MCF 10A (cell line): Measurements from ENCODE around the gene RNU6-8. TPM values are rescaled to one million over a fixed set of nuclear protein-coding genes. Genes with fewer than 3 reads are reported as not detected.

Source experiments
- BruUV-seq: library from RNA; stranded (reverse); fragments of 400-500 nt; replicated peaks from 2 replicates; lab custom pipeline; 2021; lab: Mats Ljungman, UMichigan
- CTCF ChIA-PET: fragments of 300-600 bp; sonication (Branson Sonifier 250); formaldehyde crosslinking; extraction: SDS; loops from one replicate; lab custom pipeline; 2021; ENCODE audit warnings: antibody characterized with exemption, inconsistent platforms; lab: Yijun Ruan, JAX
- POLR2A ChIA-PET: fragments of 300-600, 350-650 bp; sonication (Branson Sonifier 250); formaldehyde crosslinking; extraction: SDS; loops from one replicate; lab custom pipeline; 2020; ENCODE audit warnings: antibody characterized with exemption, inconsistent platforms; lab: Yijun Ruan, JAX
- DNase-seq: peaks from one replicate; pipeline ENCODE4 v3.0.0-alpha.2; 2018; ENCODE audit not compliant: unreplicated experiment
- H3K27ac Mint-ChIP-seq: one replicate; pipeline ENCODE4 v1.8.0; 2022; ENCODE audit warnings: mild to moderate bottlenecking, low read depth, mixed read lengths; ENCODE audit not compliant: unreplicated experiment
- H3K27me3 Mint-ChIP-seq: one replicate; pipeline ENCODE4 v1.8.0; 2022; ENCODE audit warnings: mixed read lengths; ENCODE audit not compliant: insufficient read depth, unreplicated experiment
- H3K36me3 Mint-ChIP-seq: one replicate; pipeline ENCODE4 v1.8.0; 2022; ENCODE audit warnings: mild to moderate bottlenecking, moderate library complexity, mixed read lengths; ENCODE audit not compliant: insufficient read depth, unreplicated experiment
- H3K4me1 Mint-ChIP-seq: one replicate; pipeline ENCODE4 v1.8.0; 2022; ENCODE audit warnings: mixed read lengths; ENCODE audit not compliant: insufficient read depth, unreplicated experiment
- H3K4me3 Mint-ChIP-seq: one replicate; pipeline ENCODE4 v1.8.0; 2022; ENCODE audit warnings: mild to moderate bottlenecking, moderate library complexity, mixed read lengths; ENCODE audit not compliant: unreplicated experiment
- H3K9me3 Mint-ChIP-seq: one replicate; pipeline ENCODE4 v1.8.0; 2022; ENCODE audit warnings: mixed read lengths; ENCODE audit not compliant: unreplicated experiment
- intact Hi-C: fragments of 100-400 bp; cut with micrococcal nuclease; formaldehyde crosslinking; loops from 2 replicates; pipeline ENCODE4 v1.14.1; 2022
- total RNA-seq: library from RNA; stranded (reverse); gene quantifications from 2 replicates; pipeline ENCODE4 v1.2.3, GENCODE V29; 2022
- TF ChIP-seq, protein P1 (sequence below): fragments of 200-600 bp; IDR thresholded peaks from one replicate; pipeline ENCODE4 v1.8.0; 2022; ENCODE audit warnings: antibody characterized with exemption, mild to moderate bottlenecking; ENCODE audit not compliant: unreplicated experiment

Gene RNU6-8
- total RNA-seq, 1 experiment from 2014 or later = not detected

DNA sequence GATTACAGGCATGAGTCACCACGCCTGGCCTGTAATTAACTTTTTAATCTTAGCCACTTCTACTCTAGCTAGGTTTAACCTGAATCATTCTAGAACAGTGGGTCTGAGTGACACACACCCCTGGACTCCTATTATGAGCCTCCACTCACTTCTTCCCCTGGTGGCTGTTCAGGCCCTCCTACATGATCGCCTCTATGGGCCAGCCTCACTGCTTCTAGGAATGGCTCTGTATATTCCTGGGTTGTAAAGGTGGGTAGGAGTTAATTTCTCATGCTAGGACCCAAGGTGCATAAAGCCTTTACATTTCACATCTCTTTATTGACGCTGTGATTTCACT is 8.0 kb upstream of the RNU6-8 start:
- ChIA-PET CTCF (interaction anchor here (0.6 to 1.3 kb wide), 4 partner anchors 13 to 794 kb away, joined by 3 to 5 read pairs (median 3); no protein-coding TSS in a partner anchor), POLR2A (interaction anchor here (0.7 kb wide), 1 partner anchor 561 kb away, joined by 3 read pairs; no protein-coding TSS in a partner anchor)
- Mint-ChIP-seq H3K27me3 (no peaks in the 10 kb centered on the region), H3K4me3 (no peak overlapping the region), H3K27ac (no peak overlapping the region), H3K4me1 (peaks cover 6% of the 10 kb centered on the region), H3K9me3 (no peaks in the 10 kb centered on the region), H3K36me3 (no peaks in the 10 kb centered on the region)
- TF ChIP-seq, protein P1, sequence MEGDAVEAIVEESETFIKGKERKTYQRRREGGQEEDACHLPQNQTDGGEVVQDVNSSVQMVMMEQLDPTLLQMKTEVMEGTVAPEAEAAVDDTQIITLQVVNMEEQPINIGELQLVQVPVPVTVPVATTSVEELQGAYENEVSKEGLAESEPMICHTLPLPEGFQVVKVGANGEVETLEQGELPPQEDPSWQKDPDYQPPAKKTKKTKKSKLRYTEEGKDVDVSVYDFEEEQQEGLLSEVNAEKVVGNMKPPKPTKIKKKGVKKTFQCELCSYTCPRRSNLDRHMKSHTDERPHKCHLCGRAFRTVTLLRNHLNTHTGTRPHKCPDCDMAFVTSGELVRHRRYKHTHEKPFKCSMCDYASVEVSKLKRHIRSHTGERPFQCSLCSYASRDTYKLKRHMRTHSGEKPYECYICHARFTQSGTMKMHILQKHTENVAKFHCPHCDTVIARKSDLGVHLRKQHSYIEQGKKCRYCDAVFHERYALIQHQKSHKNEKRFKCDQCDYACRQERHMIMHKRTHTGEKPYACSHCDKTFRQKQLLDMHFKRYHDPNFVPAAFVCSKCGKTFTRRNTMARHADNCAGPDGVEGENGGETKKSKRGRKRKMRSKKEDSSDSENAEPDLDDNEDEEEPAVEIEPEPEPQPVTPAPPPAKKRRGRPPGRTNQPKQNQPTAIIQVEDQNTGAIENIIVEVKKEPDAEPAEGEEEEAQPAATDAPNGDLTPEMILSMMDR = no peak
- intact Hi-C loops = no loop called here
- DNase-seq = no peak
- BruUV-seq = no TSS peak

DNA sequence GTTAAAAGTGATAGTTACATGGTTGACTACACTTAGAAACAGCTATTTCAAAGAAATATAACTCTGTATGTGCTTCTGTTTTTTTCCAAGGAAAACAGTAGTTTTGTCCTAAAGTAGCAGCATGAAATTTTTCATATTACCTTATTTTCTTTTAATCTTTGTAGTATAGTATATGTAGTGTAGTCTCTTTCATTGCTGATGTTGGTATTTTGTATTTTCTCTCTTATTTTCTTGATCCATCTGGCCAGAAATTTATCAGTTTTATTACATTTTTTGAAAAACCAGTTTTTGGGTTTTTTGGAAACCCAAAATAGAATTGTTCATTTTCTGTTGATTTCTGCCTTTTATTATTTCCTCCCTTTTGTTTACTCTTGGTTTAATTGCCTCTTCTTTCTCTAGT is 6.4 kb upstream of the RNU6-8 start:
- Mint-ChIP-seq H3K27ac (no peak overlapping the region), H3K9me3 (no peaks in the 10 kb centered on the region), H3K36me3 (no peaks in the 10 kb centered on the region), H3K27me3 (no peaks in the 10 kb centered on the region), H3K4me3 (no peak overlapping the region), H3K4me1 (peaks cover 7% of the 10 kb centered on the region)
- DNase-seq = no peak
- POLR2A ChIA-PET = interaction anchor here (0.8 to 1.4 kb wide), 4 partner anchors 9 to 274 kb away, joined by 3 to 4 read pairs (median 3); no protein-coding TSS in a partner anchor
- CTCF ChIA-PET = interaction anchor here (0.9 to 1.2 kb wide), 2 partner anchors 9 to 282 kb away, joined by 3 to 4 read pairs; no protein-coding TSS in a partner anchor
- TF ChIP-seq, protein P1 = no peak
- BruUV-seq = no TSS peak
- intact Hi-C loops = no loop called here

DNA sequence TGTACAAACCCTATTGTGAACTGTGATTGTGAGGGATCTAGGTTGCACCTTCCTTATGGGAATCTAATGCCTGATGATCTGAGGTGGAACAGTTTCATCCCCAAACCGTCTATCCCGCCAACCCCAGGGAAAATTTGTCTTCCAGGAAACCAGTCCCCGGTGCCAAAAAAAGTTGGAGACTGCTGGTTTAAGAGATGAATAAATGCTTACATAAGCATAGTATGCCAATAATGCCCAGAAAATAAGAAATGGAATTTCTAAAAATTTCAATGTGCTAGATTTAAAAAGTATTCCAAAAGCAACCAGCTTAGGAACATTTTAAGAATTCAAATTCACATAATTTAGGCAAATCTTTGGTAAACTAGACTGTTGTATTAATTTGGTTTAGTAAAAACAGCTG is 5.4 kb upstream of the RNU6-8 start:
- H3K36me3 Mint-ChIP-seq = no peaks in the 10 kb centered on the region
- TF ChIP-seq, protein P1 = no peak
- DNase-seq = no peak
- ChIA-PET POLR2A (interaction anchor here (0.8 to 1.0 kb wide), 3 partner anchors 264 to 1155 kb away, joined by 3 to 4 read pairs (median 3); no protein-coding TSS in a partner anchor), CTCF (interaction anchor here (1.2 kb wide), 1 partner anchor 281 kb away, joined by 4 read pairs; no protein-coding TSS in a partner anchor)
- H3K27ac Mint-ChIP-seq = no peak overlapping the region
- peaks cover 16% of the 10 kb centered on the region for H3K4me1 Mint-ChIP-seq
- H3K4me3 Mint-ChIP-seq = no peak overlapping the region
- intact Hi-C loops = no loop called here
- no peaks in the 10 kb centered on the region for H3K9me3 Mint-ChIP-seq
- BruUV-seq = no TSS peak
- no peaks in the 10 kb centered on the region for H3K27me3 Mint-ChIP-seq

DNA sequence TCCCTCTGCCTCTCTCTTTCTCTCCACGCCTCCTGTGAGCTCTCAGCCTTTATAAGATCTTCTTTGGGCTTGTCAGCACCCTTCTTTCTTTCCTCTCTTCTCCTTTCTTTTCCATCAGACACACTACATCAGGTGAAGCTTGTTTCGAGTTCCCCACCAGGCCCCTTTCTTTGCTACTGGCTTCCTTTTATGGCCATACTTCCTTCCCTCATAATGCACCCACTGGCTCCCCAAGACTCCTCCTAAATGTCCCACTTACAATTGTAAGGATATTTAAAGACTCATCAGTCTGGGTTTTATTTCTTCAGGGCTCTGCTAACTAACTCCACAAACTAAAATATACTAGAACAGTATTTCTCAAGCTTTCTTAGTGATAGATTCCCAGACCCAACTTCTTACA is 3.5 kb upstream of the RNU6-8 start:
- Mint-ChIP-seq H3K9me3 (no peaks in the 10 kb centered on the region), H3K27ac (no peak overlapping the region), H3K27me3 (no peaks in the 10 kb centered on the region), H3K36me3 (peaks cover 8% of the 10 kb centered on the region), H3K4me3 (no peak overlapping the region), H3K4me1 (peaks cover 21% of the 10 kb centered on the region)
- DNase-seq = no peak
- ChIA-PET POLR2A (interaction anchor here (1.2 kb wide), 1 partner anchor 266 kb away, joined by 3 read pairs; no protein-coding TSS in a partner anchor), CTCF (interaction anchor here (0.6 to 2.2 kb wide), 6 partner anchors 14 to 121 kb away, joined by 3 to 7 read pairs (median 3); no protein-coding TSS in a partner anchor)
- BruUV-seq = no TSS peak
- TF ChIP-seq, protein P1 = no peak
- intact Hi-C loops = no loop called here
